ENCODE measurements around the gene KCTD19. TPM values are rescaled to one million over a fixed set of nuclear protein-coding genes. Genes with fewer than 3 reads are reported as not detected.

KCTD19 gene
- total RNA-seq, 4 donors from 2014 or later: 0.24 to 0.93 TPM; not detected in 2

DNA sequence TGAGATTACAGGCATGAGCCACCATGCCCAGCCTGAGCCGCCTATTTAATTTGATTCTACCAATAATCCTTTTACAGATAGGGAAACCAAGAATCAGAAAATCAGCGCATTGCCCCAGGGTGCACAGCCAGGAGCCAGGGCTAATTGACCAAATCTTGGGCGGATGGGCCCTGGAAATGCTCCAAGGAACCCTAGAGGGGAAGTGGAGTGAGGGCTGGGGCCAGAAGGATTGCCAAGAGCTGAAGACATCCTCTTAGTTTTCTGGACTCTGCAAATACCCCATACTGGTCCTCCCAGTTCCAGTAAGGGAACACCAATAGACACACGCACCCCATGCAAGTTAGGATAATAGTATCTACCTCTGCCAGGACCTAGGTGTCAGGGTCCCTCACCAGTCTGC lies 83.1 kb downstream of the KCTD19 start:
- DNase-seq (ENCODE audit: low spot score) (no peak), ATAC-seq (ENCODE audit: low FRiP score) (no peak)
- TF ChIP-seq, protein P1, sequence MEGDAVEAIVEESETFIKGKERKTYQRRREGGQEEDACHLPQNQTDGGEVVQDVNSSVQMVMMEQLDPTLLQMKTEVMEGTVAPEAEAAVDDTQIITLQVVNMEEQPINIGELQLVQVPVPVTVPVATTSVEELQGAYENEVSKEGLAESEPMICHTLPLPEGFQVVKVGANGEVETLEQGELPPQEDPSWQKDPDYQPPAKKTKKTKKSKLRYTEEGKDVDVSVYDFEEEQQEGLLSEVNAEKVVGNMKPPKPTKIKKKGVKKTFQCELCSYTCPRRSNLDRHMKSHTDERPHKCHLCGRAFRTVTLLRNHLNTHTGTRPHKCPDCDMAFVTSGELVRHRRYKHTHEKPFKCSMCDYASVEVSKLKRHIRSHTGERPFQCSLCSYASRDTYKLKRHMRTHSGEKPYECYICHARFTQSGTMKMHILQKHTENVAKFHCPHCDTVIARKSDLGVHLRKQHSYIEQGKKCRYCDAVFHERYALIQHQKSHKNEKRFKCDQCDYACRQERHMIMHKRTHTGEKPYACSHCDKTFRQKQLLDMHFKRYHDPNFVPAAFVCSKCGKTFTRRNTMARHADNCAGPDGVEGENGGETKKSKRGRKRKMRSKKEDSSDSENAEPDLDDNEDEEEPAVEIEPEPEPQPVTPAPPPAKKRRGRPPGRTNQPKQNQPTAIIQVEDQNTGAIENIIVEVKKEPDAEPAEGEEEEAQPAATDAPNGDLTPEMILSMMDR (IDR thresholded peaks at IDR 0.05): no peak

DNA sequence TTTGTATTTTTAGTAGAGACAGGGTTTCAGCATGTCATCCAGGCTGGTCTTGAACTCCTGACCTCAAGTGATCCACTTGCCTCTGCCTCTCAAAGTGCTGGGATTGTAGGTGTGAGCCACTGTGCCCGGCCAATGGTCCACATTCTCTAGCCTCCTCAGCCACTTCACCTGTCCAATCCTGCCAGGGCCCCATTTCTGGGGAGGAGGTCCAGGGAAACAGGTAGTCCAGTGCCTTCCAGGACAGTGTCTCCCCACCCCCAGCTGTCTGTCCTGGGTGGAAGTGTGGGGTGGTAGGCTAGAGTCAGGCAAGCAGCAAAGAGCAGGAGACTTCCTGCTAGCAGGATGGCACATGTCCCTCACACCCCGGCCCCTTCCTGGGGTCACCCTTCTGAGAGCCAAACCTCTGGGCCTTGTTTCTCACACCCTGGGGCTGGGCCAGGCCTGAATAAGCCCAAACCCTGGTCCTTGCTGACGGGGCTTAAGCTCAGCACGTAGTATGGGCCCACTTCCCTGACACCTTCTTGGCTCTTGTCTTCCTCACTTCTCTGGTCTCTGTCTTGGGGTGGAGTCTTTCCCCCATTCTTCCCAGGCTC lies 84.3 kb downstream of the KCTD19 start:
- DNase-seq (ENCODE audit: low spot score) (no peak), ATAC-seq (ENCODE audit: low FRiP score) (no peak)
- TF ChIP-seq, protein P1 (IDR thresholded peaks at IDR 0.05): no peak

DNA sequence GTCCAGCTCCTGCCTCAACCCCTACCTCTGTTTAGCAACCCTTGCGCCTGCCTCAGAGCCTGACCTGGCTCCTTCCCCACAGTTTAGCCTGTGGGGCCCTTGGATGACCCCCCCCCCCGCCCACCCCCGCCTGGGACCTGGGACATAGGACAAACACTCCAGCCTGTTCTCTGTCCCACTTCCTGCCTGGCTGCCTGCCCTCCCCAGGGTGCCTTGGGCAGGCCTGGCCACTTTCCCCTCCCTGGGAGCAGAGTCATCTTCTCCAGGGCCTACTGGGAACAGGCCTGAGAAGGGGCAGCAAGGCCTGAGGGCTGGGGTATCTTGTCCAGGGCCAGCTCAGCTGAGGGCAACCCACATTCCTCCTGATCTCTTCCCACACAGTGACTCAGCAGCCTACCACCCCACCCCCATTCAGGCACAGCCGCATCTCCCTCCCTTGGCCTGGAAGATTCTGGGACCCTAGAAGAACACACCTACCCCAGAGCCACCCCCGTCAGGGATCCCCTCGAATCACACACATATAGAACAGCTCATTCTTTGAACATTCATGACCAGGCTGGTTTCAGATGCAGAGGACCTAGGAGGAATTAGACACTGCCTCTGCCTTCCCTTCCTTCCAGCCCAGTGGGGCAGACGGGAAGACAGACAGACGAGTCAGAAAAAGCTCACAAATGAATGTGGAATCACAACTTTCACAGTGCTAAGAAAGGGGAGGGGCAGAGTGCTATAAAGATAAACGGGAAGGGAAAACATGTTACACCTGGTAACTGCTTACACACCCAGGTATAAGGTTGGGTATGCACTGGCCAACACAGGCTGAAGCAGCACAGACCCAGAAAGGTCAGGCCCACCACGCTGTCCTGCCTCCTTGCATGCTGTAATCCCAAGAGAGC lies 85.3 kb downstream of the KCTD19 start:
- TF ChIP-seq, protein P1 (IDR thresholded peaks at IDR 0.05): no peak
- ATAC-seq (ENCODE audit: low FRiP score): peak; percentile 74
- DNase-seq (ENCODE audit: low spot score): no peak

DNA sequence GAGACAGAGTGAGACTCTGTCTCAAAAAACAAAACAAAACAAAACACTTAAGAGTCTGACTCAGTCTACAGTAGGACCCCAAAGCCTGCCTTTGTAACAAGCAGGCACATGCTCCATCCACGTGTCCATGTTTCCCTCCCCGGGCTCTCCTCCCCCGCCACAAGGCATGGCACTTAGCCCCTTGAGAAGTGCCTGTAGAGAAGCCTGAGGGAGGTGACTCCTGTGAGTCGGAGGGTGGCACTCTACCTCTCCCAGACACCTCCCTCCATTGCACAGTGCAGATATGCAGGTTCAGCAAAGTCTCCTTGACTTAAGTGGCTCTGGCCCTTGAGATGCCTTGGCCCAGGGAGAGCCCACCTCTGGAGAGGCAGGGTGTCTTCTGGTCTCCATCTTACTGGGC lies 86.0 kb downstream of the KCTD19 start:
- DNase-seq (ENCODE audit: low spot score) (no peak), ATAC-seq (ENCODE audit: low FRiP score) (no peak)
- TF ChIP-seq, protein P1 (IDR thresholded peaks at IDR 0.05): no peak

Other genes with a start within 250 kb of the KCTD19 start
- 10 to 100 TPM; 12.1 to 28.8 (median 16.4) TPM for gene PHAF1, start 216.8 kb downstream of the KCTD19 start, total RNA-seq
- gene B3GNT9, start 175.7 kb downstream of the KCTD19 start, total RNA-seq: 10 to 100 TPM in 3 of 4 donors, 1 to 10 TPM in 1; 6.8 to 19.2 (median 14.9) TPM
- gene TRADD, start 166.8 kb downstream of the KCTD19 start, total RNA-seq: 10 to 100 TPM; 25.3 to 32.5 (median 28.9) TPM
- 10 to 100 TPM; 12.8 to 24.7 (median 15.9) TPM for gene FBXL8, start 166.8 kb downstream of the KCTD19 start, total RNA-seq
- 10 to 100 TPM; 21.2 to 77.2 (median 35.8) TPM for gene HSF4, start 162.0 kb downstream of the KCTD19 start, total RNA-seq
- gene NOL3, start 156.2 kb downstream of the KCTD19 start, total RNA-seq: 10 to 100 TPM; 17.1 to 60.4 (median 41.3) TPM
- gene MATCAP1, start 142.8 kb downstream of the KCTD19 start, total RNA-seq: 10 to 100 TPM; 12.6 to 53.4 (median 17.2) TPM
- 10 to 100 TPM in 1 of 4 donors, 1 to 10 TPM in 3; 2.3 to 28.8 (median 3.4) TPM for gene EXOC3L1, start 136.6 kb downstream of the KCTD19 start, total RNA-seq
- gene E2F4, start 134.6 kb downstream of the KCTD19 start, total RNA-seq: 100 to 1,000 TPM in 2 of 4 donors, 10 to 100 TPM in 2; 84.9 to 156 (median 107) TPM
- gene ELMO3, start 127.6 kb downstream of the KCTD19 start, total RNA-seq: 1 to 10 TPM; 1.9 to 4.2 (median 3.1) TPM
- 10 to 100 TPM; 33.0 to 45.4 (median 40.8) TPM for gene TMEM208, start 99.6 kb downstream of the KCTD19 start, total RNA-seq
- gene FHOD1, start 79.3 kb downstream of the KCTD19 start, total RNA-seq: 10 to 100 TPM; 15.1 to 53.3 (median 32.5) TPM
- 1 to 10 TPM in 1 of 4 donors, under 1 TPM in 3; 0.37 to 1.2 (median 0.72) TPM for gene SLC9A5, start 77.8 kb downstream of the KCTD19 start, total RNA-seq
- gene PLEKHG4, start 47.2 kb downstream of the KCTD19 start, total RNA-seq: 10 to 100 TPM in 3 of 4 donors, 1 to 10 TPM in 1; 5.8 to 19.9 (median 12.4) TPM
- gene LRRC36, start 74 bp upstream of the KCTD19 start, total RNA-seq: 1 to 10 TPM in 2 of 4 donors, under 1 TPM in 1, not detected in 1; 0.84 to 2.8 (median 1.0) TPM
- 10 to 100 TPM in 2 of 4 donors, 1 to 10 TPM in 2; 1.0 to 24.9 (median 8.9) TPM for gene TPPP3, start 66.8 kb upstream of the KCTD19 start, total RNA-seq
- gene ZDHHC1, start 89.7 kb upstream of the KCTD19 start, total RNA-seq: 10 to 100 TPM in 2 of 4 donors, 1 to 10 TPM in 2; 8.0 to 14.2 (median 11.4) TPM
- 1 to 10 TPM in 3 of 4 donors, not detected in 1; 1.7 to 2.7 (median 2.0) TPM for gene HSD11B2, start 104.4 kb upstream of the KCTD19 start, total RNA-seq
- 100 to 1,000 TPM in 3 of 4 donors, 10 to 100 TPM in 1; 67.8 to 154 (median 124) TPM for gene ATP6V0D1, start 154.4 kb upstream of the KCTD19 start, total RNA-seq
- gene AGRP, start 156.8 kb upstream of the KCTD19 start, total RNA-seq: not detected
- gene RIPOR1, start 202.1 kb upstream of the KCTD19 start, total RNA-seq: 10 to 100 TPM; 27.4 to 91.1 (median 64.8) TPM
- 10 to 100 TPM; 24.2 to 42.9 (median 28.2) TPM for gene CTCF, start 235.8 kb upstream of the KCTD19 start, total RNA-seq

All from omental fat pad (tissue), 4 donors.